HepG2 (cell line): Measurements from ENCODE around the gene ZG16. TPM values are rescaled to one million over a fixed set of nuclear protein-coding genes. Genes with fewer than 3 reads are reported as not detected.

Experiments
- AKAP8 ChIP-seq: sonication (generic); formaldehyde crosslinking; IDR thresholded peaks from 2 replicates; pipeline ENCODE4 v1.5.1; 2020; ENCODE audit warnings: mild to moderate bottlenecking, missing genetic modification reagents
- HES4 ChIP-seq: sonication (generic); formaldehyde crosslinking; IDR thresholded peaks from 2 replicates; pipeline ENCODE4 v1.9.0; 2021; ENCODE audit warnings: mild to moderate bottlenecking, missing genetic modification reagents, borderline replicate concordance
- MXD4 ChIP-seq: IDR thresholded peaks from 2 replicates; pipeline ENCODE4 v1.6.1; 2016; ENCODE audit warnings: mild to moderate bottlenecking, missing biosample characterization, missing genetic modification reagents
- PAF1 ChIP-seq: IDR thresholded peaks from 2 replicates; pipeline ENCODE4 v1.6.1; 2016; ENCODE audit warnings: missing genetic modification reagents, missing compliant biosample characterization
- PHB2 ChIP-seq: fragments of 450-650 bp; IDR thresholded peaks from 2 replicates; pipeline ENCODE4 v1.6.1; 2018; ENCODE audit not compliant: partially characterized antibody
- TBX2 ChIP-seq: sonication (generic); formaldehyde crosslinking; IDR thresholded peaks from 2 replicates; pipeline ENCODE4 v1.5.0; 2020; ENCODE audit warnings: missing genetic modification reagents, mild to moderate bottlenecking, borderline replicate concordance
- ZIK1 ChIP-seq: sonication (generic); formaldehyde crosslinking; IDR thresholded peaks from 2 replicates; pipeline ENCODE4 v1.5.0; 2020; ENCODE audit warnings: mild to moderate bottlenecking, low read depth, missing genetic modification reagents, borderline replicate concordance
- ZNF263 ChIP-seq: sonication (generic); formaldehyde crosslinking; IDR thresholded peaks from 2 replicates; pipeline ENCODE4 v1.4.0; 2020; ENCODE audit warnings: missing genetic modification reagents
- ZNF550 ChIP-seq: sonication (generic); formaldehyde crosslinking; IDR thresholded peaks from 2 replicates; pipeline ENCODE4 v1.4.0; 2020; ENCODE audit warnings: mild to moderate bottlenecking, missing genetic modification reagents, borderline replicate concordance
- ZNF841 ChIP-seq: sonication (generic); formaldehyde crosslinking; IDR thresholded peaks from 2 replicates; pipeline ENCODE4 v1.8.1; 2023; ENCODE audit warnings: missing genetic modification reagents, borderline replicate concordance
- polyA plus RNA-seq, 8 experiments: library from polyadenylated mRNA; depleted of rRNA in 3 of 8; stranded (reverse) in 7 of 8; unstranded in 1 of 8; fragments of >200 nt; fragmentation: Illumina TruSeq in 4 of 8; extraction: Trizol in 4 of 8; gene quantifications; 2 replicates each; pipeline versions ENCODE4 v1.2.1 to v1.2.3, GENCODE V29; 2011 to 2016; ENCODE audit warnings: low read depth in 4 of 8, missing spikeins in 1 of 8, mixed read lengths in 1 of 8; ENCODE audit not compliant: insufficient read depth in 1 of 8
- total RNA-seq, 5 experiments: library from RNA; depleted of rRNA; stranded (reverse); fragments of >200 nt; fragmentation: Illumina TruSeq; extraction: Trizol; gene quantifications; 2 replicates each; pipeline ENCODE4 v1.2.3, GENCODE V29; 2016; ENCODE audit warnings: low read depth in 1 of 5
- TF ChIP-seq, protein P1 (sequence below): sonication (generic); formaldehyde crosslinking; IDR thresholded peaks from 2 replicates; pipeline ENCODE4 v1.4.0; 2020; ENCODE audit warnings: mild to moderate bottlenecking, missing genetic modification reagents, borderline replicate concordance
- TF ChIP-seq, protein P2 (sequence below): sonication (generic); formaldehyde crosslinking; IDR thresholded peaks from 2 replicates; pipeline ENCODE4 v1.9.0; 2021; ENCODE audit warnings: missing genetic modification reagents, borderline replicate concordance
- TF ChIP-seq, protein P3 (sequence below): sonication (generic); formaldehyde crosslinking; IDR thresholded peaks from 2 replicates; pipeline ENCODE4 v1.5.1; 2020; ENCODE audit warnings: mild to moderate bottlenecking, missing genetic modification reagents, moderate library complexity
- TF ChIP-seq, protein P4 (sequence below): IDR thresholded peaks from 2 replicates; pipeline ENCODE4 v1.6.1; 2016

Gene ZG16
- total and polyA plus RNA-seq, 2 of the 13 experiments (the other 11 are each of a cell fraction or from before 2014, with no cell fraction given), result 0.04 to 0.07 TPM

DNA sequence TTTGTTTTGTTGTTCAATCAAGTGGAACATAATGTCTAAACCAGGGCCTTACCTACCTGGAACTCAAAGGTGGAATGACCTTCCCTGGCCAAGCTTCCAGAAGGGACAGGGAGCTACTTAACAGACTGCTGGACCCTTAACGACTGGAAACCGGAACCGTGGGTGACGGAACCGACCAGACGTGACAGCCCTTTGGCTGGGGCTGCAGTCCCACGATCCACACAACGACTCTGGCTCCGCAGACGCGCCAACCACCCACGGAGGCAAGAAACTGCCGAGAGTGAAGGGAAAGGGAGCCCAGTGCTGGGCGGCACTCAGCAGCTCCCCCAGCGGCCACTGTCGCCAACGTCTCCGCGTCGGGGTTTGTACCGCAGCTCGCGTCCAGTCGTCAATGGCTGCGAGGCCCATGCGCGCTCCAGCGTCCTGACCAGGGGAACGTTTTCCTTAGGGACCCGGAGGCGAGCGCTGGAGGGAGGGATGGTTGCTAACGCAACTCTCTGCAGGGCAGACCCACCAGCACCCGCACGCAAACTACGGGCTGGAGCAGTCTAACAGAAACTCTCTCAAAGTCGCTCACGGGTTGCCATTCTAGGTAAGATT is 6.9 kb downstream of the ZG16 start (continued):
- TF ChIP-seq, protein P1, sequence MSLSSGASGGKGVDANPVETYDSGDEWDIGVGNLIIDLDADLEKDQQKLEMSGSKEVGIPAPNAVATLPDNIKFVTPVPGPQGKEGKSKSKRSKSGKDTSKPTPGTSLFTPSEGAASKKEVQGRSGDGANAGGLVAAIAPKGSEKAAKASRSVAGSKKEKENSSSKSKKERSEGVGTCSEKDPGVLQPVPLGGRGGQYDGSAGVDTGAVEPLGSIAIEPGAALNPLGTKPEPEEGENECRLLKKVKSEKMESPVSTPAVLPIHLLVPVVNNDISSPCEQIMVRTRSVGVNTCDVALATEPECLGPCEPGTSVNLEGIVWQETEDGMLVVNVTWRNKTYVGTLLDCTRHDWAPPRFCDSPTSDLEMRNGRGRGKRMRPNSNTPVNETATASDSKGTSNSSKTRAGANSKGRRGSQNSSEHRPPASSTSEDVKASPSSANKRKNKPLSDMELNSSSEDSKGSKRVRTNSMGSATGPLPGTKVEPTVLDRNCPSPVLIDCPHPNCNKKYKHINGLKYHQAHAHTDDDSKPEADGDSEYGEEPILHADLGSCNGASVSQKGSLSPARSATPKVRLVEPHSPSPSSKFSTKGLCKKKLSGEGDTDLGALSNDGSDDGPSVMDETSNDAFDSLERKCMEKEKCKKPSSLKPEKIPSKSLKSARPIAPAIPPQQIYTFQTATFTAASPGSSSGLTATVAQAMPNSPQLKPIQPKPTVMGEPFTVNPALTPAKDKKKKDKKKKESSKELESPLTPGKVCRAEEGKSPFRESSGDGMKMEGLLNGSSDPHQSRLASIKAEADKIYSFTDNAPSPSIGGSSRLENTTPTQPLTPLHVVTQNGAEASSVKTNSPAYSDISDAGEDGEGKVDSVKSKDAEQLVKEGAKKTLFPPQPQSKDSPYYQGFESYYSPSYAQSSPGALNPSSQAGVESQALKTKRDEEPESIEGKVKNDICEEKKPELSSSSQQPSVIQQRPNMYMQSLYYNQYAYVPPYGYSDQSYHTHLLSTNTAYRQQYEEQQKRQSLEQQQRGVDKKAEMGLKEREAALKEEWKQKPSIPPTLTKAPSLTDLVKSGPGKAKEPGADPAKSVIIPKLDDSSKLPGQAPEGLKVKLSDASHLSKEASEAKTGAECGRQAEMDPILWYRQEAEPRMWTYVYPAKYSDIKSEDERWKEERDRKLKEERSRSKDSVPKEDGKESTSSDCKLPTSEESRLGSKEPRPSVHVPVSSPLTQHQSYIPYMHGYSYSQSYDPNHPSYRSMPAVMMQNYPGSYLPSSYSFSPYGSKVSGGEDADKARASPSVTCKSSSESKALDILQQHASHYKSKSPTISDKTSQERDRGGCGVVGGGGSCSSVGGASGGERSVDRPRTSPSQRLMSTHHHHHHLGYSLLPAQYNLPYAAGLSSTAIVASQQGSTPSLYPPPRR (CRISPR knock-in tag), result no peak
- TF ChIP-seq, protein P2, sequence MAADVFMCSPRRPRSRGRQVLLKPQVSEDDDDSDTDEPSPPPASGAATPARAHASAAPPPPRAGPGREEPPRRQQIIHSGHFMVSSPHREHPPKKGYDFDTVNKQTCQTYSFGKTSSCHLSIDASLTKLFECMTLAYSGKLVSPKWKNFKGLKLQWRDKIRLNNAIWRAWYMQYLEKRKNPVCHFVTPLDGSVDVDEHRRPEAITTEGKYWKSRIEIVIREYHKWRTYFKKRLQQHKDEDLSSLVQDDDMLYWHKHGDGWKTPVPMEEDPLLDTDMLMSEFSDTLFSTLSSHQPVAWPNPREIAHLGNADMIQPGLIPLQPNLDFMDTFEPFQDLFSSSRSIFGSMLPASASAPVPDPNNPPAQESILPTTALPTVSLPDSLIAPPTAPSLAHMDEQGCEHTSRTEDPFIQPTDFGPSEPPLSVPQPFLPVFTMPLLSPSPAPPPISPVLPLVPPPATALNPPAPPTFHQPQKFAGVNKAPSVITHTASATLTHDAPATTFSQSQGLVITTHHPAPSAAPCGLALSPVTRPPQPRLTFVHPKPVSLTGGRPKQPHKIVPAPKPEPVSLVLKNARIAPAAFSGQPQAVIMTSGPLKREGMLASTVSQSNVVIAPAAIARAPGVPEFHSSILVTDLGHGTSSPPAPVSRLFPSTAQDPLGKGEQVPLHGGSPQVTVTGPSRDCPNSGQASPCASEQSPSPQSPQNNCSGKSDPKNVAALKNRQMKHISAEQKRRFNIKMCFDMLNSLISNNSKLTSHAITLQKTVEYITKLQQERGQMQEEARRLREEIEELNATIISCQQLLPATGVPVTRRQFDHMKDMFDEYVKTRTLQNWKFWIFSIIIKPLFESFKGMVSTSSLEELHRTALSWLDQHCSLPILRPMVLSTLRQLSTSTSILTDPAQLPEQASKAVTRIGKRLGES (CRISPR knock-in tag), result no peak
- TF ChIP-seq PHB2, result no peak
- TF ChIP-seq, protein P3, sequence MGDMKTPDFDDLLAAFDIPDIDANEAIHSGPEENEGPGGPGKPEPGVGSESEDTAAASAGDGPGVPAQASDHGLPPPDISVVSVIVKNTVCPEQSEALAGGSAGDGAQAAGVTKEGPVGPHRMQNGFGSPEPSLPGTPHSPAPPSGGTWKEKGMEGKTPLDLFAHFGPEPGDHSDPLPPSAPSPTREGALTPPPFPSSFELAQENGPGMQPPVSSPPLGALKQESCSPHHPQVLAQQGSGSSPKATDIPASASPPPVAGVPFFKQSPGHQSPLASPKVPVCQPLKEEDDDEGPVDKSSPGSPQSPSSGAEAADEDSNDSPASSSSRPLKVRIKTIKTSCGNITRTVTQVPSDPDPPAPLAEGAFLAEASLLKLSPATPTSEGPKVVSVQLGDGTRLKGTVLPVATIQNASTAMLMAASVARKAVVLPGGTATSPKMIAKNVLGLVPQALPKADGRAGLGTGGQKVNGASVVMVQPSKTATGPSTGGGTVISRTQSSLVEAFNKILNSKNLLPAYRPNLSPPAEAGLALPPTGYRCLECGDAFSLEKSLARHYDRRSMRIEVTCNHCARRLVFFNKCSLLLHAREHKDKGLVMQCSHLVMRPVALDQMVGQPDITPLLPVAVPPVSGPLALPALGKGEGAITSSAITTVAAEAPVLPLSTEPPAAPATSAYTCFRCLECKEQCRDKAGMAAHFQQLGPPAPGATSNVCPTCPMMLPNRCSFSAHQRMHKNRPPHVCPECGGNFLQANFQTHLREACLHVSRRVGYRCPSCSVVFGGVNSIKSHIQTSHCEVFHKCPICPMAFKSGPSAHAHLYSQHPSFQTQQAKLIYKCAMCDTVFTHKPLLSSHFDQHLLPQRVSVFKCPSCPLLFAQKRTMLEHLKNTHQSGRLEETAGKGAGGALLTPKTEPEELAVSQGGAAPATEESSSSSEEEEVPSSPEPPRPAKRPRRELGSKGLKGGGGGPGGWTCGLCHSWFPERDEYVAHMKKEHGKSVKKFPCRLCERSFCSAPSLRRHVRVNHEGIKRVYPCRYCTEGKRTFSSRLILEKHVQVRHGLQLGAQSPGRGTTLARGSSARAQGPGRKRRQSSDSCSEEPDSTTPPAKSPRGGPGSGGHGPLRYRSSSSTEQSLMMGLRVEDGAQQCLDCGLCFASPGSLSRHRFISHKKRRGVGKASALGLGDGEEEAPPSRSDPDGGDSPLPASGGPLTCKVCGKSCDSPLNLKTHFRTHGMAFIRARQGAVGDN (CRISPR knock-in tag), result peak; percentile 89
- TF ChIP-seq HES4, result no peak
- TF ChIP-seq ZNF841, result no peak
- TF ChIP-seq PAF1 (CRISPR knock-in tag), result no peak
- TF ChIP-seq ZNF263 (CRISPR knock-in tag), result peak; percentile 25; the same call in 1 of the 2 replicates
- no peak for TF ChIP-seq ZIK1
- no peak for TF ChIP-seq ZNF550
- no peak for TF ChIP-seq AKAP8 (CRISPR knock-in tag)
- TF ChIP-seq, protein P4, sequence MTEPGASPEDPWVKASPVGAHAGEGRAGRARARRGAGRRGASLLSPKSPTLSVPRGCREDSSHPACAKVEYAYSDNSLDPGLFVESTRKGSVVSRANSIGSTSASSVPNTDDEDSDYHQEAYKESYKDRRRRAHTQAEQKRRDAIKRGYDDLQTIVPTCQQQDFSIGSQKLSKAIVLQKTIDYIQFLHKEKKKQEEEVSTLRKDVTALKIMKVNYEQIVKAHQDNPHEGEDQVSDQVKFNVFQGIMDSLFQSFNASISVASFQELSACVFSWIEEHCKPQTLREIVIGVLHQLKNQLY (CRISPR knock-in tag), result peak; percentile 36; the same call in 1 of the 2 replicates
- TF ChIP-seq MXD4 (CRISPR knock-in tag), result 0 out of 2 replicates have a peak, but pooled peaks have one; percentile 38
- TF ChIP-seq TBX2 (CRISPR knock-in tag), result peak; percentile 79
